Suprapubic skin (tissue), 4 donors: ENCODE data around the gene KRT76.

ENCODE experiments used
- EP300 ChIP-seq: sonication (generic); formaldehyde crosslinking; IDR thresholded peaks from one replicate; pipeline ENCODE4 v1.6.1; 2017; ENCODE audit warnings: antibody characterized with exemption
- POLR2A ChIP-seq, 2 donors: fragments of 450-650 bp; IDR thresholded peaks; one replicate each; pipeline ENCODE4 v1.6.1; 2017; ENCODE audit warnings: antibody characterized with exemption in 2 of 2, mild to moderate bottlenecking in 2 of 2, moderate library complexity in 2 of 2
- POLR2AphosphoS5 ChIP-seq, 3 donors: sonication (generic); formaldehyde crosslinking; IDR thresholded peaks; one replicate each; pipeline ENCODE4 v1.6.1; 2017; ENCODE audit warnings: antibody characterized with exemption in 3 of 3
- TF ChIP-seq, protein P1 (sequence below), 2 donors: fragments of 200-600 bp in 1 of 2; fragments of 450-650 bp in 1 of 2; sonication (generic) in 1 of 2; IDR thresholded peaks; one replicate each; pipeline ENCODE4 v1.5.1; 2016 to 2019; ENCODE audit warnings: antibody characterized with exemption in 2 of 2, mild to moderate bottlenecking in 1 of 2, moderate library complexity in 1 of 2

DNA sequence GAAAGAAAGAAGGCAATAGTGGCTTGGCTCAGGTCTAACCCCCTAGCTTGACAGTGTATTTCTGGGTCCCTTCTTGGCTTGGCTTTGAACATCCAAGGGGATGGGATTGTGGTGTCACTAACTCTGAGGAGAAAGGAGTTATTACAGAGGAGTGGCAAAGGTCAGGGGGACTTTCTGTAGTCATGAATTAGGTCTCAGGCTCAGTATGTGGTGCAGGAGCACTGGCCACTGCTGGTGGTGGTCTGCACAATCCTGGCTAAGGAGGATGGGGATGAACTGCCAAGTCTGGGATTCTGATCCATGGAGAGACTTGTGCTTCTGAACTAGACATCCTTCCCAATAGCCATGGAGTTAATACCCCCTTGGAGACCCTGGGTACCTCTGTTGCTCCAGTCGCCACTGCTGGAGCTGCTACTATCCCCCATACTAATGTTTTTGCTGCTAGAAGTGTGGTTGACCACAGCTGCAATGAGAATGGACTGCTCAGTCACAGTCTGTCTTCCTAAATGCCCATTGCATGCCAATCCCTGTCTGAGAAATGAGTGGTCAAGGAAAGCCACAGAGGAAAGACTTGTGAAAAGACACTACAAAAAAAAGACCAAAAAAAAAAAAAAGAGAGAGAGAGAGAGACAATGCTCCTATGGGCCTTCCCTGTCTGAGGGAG, 32.5 kb downstream of the KRT76 start:
- TF ChIP-seq, protein P1, sequence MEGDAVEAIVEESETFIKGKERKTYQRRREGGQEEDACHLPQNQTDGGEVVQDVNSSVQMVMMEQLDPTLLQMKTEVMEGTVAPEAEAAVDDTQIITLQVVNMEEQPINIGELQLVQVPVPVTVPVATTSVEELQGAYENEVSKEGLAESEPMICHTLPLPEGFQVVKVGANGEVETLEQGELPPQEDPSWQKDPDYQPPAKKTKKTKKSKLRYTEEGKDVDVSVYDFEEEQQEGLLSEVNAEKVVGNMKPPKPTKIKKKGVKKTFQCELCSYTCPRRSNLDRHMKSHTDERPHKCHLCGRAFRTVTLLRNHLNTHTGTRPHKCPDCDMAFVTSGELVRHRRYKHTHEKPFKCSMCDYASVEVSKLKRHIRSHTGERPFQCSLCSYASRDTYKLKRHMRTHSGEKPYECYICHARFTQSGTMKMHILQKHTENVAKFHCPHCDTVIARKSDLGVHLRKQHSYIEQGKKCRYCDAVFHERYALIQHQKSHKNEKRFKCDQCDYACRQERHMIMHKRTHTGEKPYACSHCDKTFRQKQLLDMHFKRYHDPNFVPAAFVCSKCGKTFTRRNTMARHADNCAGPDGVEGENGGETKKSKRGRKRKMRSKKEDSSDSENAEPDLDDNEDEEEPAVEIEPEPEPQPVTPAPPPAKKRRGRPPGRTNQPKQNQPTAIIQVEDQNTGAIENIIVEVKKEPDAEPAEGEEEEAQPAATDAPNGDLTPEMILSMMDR (IDR thresholded peaks at IDR 0.05): no peak
- no peak for TF ChIP-seq POLR2A (IDR thresholded peaks at IDR 0.05)
- no peak for TF ChIP-seq POLR2AphosphoS5 (IDR thresholded peaks at IDR 0.05)
- TF ChIP-seq EP300: no peak
